Omental fat pad (tissue), 4 donors: ENCODE measurements around the gene RBM19. TPM values are rescaled to one million over a fixed set of nuclear protein-coding genes. Genes with fewer than 3 reads are reported as not detected.

Experiments used
- ATAC-seq: fragments of 150-250 bp; one replicate; pipeline ENCODE4 v1.9.1; 2016; ENCODE audit warnings: mild to moderate bottlenecking, moderate library complexity; ENCODE audit not compliant: low FRiP score
- DNase-seq: peaks from one replicate; pipeline ENCODE4 v3.0.0-alpha.2; 2019; ENCODE audit warnings: low spot score
- total RNA-seq, 4 donors: library from RNA; depleted of rRNA; stranded (reverse); fragments of >200 nt; gene quantifications; one replicate each; pipeline ENCODE4 v1.1.0, GENCODE V29; 2016
- TF ChIP-seq, protein P1 (sequence below), 3 donors: fragments of 450-650 bp; IDR thresholded peaks; one replicate each; pipeline ENCODE4 v1.5.1; 2016 to 2017; ENCODE audit warnings: antibody characterized with exemption in 3 of 3, mild to moderate bottlenecking in 3 of 3, moderate library complexity in 2 of 3

Gene RBM19
- total RNA-seq, 4 donors from 2014 or later: 24.3 to 41.6 (median 28.7) TPM

DNA sequence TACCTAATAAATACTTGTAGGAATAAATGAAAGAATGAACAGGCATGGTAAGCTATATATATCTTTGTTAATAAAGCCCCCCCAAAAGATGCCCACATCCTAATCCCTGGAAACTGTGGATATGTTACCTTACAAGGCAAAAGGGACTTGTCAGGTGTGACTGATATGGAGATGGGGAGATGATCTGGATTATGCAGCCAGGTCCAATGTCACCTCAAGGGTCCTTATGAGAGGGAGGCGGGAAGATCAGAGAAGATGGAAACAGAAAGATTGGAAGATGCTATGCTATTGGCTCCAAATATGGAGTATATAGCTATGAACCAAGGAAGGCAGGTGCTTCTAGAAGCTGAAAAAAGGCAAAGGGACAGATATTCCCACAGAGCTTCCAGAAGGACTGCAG lies 3.4 kb downstream of the RBM19 start:
- DNase-seq (no peak), ATAC-seq (no peak)
- TF ChIP-seq, protein P1, sequence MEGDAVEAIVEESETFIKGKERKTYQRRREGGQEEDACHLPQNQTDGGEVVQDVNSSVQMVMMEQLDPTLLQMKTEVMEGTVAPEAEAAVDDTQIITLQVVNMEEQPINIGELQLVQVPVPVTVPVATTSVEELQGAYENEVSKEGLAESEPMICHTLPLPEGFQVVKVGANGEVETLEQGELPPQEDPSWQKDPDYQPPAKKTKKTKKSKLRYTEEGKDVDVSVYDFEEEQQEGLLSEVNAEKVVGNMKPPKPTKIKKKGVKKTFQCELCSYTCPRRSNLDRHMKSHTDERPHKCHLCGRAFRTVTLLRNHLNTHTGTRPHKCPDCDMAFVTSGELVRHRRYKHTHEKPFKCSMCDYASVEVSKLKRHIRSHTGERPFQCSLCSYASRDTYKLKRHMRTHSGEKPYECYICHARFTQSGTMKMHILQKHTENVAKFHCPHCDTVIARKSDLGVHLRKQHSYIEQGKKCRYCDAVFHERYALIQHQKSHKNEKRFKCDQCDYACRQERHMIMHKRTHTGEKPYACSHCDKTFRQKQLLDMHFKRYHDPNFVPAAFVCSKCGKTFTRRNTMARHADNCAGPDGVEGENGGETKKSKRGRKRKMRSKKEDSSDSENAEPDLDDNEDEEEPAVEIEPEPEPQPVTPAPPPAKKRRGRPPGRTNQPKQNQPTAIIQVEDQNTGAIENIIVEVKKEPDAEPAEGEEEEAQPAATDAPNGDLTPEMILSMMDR (IDR thresholded peaks at IDR 0.05): no peak

DNA sequence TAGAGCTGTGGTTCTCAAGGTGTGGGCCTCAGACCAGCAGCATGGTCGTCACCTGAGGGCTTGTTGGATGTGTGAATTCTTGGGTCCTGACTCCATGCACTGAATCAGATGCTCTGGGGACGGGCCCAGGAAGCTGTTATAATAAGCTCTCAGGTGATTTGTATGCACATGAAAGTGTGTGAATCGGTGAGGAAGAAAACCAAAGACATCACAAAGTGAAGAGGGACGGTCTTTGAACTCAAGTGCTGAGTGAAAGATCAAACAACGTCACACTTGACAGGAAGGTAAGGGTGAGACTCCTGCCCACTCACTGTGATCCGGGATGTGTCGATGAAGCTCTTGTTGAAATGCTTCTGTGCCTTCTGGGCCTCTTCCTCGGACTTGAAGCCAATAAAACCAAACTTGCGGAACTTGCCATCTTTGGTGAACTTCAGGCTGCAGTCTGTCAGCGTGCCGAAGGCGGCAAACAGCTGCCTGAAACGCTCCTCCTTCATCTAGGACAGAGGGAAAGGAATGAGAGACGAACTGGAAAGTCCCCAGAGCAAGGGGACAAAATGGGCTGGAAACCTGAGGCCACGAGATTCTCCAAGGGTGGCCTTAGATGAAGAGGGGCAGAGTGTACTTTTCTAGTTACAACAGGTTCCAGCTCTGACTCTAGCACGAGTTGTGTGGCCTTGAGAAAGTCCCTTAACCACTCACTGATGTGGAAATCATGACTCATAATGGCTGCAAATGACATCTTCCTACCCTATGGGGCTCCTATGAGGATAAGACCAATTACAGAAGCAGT lies 4.0 kb downstream of the RBM19 start:
- no peak for ATAC-seq
- TF ChIP-seq, protein P1 (IDR thresholded peaks at IDR 0.05): no peak
- DNase-seq: no peak

DNA sequence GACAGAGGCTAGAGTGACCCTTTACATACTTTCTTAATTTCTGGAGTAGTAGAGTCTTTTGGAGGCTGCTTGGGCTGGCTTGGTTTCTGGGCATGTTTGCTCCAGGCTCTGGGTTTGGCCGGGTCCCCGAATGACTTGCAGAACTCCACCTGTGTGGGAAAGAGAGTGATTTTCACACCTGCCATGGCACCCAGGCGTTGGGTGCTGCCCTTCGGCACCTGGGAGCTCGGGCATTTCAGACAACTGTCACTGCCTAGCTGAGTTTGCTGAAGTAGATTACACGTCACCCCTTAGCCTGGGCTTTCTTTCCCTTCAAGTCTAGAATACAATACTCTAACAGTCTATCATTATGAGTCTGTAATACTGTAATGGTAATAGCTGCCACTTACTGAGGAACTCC lies 6.1 kb downstream of the RBM19 start:
- TF ChIP-seq, protein P1 (IDR thresholded peaks at IDR 0.05): no peak
- DNase-seq (no peak), ATAC-seq (no peak)

DNA sequence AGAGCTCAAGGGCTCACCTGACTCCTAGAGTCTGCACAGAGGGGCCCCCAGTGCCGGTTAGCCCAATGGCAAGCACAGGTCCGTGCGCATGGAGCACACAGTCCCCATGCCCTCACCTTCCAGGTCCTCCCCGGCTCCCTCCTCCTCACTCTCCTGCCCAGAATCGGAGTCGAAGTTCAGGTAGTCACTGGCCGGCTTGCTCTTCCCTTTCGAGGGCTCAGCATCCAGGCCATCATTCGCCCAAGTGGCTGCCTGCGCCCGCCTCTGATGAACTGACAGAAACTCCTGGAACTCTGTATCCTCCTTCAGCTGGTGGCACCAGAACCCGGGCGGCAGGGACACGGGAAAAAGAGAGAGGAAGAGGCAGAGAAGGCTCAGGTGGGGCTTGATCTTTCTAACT lies 7.0 kb downstream of the RBM19 start:
- TF ChIP-seq, protein P1 (IDR thresholded peaks at IDR 0.05): no peak
- DNase-seq: no peak
- ATAC-seq: no peak

DNA sequence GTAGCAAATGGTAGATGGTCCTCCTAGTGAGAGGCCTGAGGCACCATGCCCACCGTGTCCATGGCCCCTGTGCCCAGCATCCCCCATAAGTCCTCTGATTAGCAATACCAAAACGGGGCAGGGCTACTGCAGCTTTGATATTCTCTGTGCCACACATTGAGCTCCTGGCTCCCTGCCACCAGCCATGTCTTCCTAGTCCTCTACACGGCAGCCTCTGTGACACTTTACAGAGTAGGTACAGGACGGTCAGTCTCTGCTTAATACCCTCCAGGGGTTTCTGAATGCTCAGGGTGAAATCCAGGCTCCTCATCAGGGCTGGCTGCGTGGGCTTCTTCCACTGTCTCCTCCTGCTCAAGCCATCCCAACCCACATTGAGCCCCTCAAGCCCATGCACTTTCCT lies 8.0 kb downstream of the RBM19 start:
- DNase-seq: no peak
- TF ChIP-seq, protein P1 (IDR thresholded peaks at IDR 0.05): no peak
- ATAC-seq: no peak

DNA sequence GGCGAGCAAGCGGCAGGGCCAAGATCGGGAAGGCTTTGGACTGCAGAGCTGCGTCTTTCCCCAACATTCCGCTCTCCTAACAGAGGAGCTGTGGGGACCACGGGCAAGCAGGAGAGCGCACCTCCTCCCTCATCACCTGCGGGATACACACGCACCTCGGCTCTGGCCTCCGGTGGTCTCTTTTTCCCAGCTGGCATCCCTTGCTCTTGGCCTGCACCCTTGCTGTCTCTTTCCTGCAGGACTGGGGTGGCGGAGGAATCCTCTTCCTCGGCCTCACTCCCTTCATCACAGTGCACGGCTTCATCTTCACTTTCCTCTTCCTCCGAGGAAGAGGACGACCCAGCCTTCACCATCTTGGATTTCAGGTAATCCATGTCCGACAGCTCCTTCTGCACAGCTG lies 8.5 kb downstream of the RBM19 start:
- DNase-seq: no peak
- no peak for ATAC-seq
- TF ChIP-seq, protein P1 (IDR thresholded peaks at IDR 0.05): no peak
